ENCODE results near the gene CHST8.

CHST8 gene

DNA sequence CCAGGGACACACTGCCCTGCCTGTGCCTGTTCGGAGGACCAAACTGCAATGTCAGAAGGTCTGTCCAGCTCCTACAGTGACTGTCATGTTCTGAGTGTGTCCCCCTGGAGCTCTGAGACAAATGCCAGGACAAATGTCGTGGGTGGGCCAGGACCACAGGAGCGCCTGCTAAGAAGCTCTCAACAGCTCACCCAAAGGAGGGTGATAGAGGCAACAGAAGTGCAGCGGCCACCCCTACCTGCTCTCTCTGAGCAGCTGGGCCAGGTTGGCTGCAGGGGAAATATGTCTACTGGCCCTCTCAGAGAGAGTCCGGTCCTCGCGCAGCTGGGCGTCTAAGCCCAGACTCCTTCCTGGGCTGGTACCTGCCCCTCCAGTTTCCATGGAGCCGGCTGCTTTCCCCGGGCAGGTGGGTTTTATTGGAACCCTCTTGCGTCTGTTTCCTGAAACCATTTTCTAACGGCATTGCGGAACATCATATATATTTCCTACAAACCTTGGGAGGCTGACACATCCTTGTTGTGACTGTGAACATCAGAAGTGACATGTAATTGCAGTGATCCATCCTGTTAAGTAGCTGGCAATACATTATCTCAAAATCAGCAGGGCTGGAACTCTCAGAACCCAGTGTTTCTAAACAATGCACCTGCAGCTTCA lies 78.1 kb downstream of the CHST8 start:
- TF ChIP-seq, protein P1, sequence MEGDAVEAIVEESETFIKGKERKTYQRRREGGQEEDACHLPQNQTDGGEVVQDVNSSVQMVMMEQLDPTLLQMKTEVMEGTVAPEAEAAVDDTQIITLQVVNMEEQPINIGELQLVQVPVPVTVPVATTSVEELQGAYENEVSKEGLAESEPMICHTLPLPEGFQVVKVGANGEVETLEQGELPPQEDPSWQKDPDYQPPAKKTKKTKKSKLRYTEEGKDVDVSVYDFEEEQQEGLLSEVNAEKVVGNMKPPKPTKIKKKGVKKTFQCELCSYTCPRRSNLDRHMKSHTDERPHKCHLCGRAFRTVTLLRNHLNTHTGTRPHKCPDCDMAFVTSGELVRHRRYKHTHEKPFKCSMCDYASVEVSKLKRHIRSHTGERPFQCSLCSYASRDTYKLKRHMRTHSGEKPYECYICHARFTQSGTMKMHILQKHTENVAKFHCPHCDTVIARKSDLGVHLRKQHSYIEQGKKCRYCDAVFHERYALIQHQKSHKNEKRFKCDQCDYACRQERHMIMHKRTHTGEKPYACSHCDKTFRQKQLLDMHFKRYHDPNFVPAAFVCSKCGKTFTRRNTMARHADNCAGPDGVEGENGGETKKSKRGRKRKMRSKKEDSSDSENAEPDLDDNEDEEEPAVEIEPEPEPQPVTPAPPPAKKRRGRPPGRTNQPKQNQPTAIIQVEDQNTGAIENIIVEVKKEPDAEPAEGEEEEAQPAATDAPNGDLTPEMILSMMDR (conservative IDR thresholded peaks at IDR 0.05; ENCODE audit: low read length) = no peak
- DNase-seq (ENCODE audit: low read depth) = no peak
- no peak overlapping the region for H3K4me3 ChIP-seq (ENCODE audit: low read length)

DNA sequence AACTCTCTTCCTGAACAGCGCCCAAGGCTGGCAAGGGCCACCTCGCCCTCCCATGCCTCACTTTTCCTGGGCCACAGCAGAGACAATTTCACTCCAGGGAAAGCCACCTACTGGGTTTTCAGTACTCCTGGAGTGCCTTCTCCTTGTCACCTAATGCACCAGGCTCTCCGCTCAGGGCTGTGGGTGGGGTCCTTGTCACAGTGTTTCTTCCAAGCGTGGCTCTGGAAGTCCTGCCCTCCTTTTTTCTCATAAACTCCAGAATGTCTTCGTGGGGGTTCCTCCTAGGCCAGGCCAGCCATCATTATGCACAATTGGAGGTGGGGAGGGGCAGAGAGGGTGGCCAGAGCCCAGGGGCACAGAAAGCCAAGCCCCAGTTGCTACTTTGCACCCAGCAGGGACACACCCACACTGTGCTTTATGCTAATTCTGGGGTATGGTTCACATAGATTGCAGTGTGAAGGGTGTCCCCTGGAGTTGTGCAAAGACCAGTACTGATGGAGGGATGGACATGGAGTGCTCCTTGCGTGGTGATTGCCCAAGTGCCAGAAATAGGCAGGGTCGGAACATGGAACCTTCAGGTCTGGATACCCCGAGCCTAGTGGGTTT lies 78.8 kb downstream of the CHST8 start:
- TF ChIP-seq, protein P1 (conservative IDR thresholded peaks at IDR 0.05; ENCODE audit: low read length) = no peak
- no peak for DNase-seq (ENCODE audit: low read depth)
- H3K4me3 ChIP-seq (ENCODE audit: low read length) = no peak overlapping the region

DNA sequence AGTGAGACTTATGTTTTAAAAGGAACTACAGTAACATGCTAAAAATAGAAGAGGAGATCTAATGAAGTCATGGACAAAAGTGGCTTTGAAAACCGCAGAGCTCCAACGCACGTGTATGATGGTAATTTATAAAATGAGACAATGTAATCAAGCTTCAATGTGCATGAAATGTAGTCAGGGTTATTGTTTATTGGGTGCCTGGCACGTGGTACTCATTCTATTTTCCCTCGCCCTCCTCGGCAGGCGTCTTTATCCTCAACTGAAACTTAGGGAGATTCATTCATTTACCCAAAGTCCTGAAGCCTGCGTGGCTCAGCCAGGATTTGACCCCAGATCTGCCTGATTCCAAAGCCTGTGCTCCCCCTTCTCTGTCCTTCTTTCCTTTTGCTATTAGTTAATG lies 79.8 kb downstream of the CHST8 start:
- TF ChIP-seq, protein P1 (conservative IDR thresholded peaks at IDR 0.05; ENCODE audit: low read length) = no peak
- no peak overlapping the region for H3K4me3 ChIP-seq (ENCODE audit: low read length)
- DNase-seq (ENCODE audit: low read depth) = no peak

DNA sequence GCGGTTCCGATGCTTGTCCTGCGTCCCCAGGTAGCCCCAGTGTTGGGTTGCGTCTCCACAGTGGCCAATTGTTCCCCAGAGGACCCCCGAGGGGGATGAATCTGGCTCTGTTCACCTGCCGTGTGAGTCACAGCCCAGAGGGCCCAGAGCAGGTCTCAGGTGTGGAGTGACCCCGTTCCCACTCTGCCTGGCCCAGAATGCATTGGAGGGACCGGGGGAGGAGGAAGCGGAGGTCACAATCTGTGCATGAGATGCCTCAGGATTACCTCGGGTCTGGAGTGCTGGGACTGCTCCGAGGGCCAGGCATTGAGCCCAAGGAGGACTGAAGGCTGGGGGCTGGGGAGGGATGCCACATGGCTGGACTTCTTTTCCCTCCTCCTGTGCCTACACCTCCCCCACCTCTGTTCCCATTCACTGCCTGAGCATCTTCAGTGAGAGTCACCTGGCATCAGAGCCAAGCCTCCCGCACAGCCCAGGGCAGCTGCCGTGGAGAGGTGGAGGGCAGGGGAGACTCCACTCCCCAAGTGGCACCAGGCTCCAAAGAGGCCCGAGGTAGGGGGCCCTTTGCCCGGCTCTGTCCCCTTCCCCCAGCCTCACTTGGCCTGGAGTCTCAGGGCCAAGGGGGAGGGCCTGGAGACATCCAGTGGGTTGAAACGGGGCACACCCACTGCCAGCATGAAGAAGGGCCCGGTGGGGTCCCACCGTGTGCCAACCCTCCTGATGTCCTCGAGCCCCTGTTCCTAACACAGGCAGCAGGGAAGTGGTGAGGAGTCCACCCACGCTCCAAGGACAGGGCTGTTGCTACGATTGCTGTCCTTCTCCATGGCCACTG lies 81.1 kb downstream of the CHST8 start:
- TF ChIP-seq, protein P1 (conservative IDR thresholded peaks at IDR 0.05; ENCODE audit: low read length) = no peak
- no peak for DNase-seq (ENCODE audit: low read depth)
- no peak overlapping the region for H3K4me3 ChIP-seq (ENCODE audit: low read length)

DNA sequence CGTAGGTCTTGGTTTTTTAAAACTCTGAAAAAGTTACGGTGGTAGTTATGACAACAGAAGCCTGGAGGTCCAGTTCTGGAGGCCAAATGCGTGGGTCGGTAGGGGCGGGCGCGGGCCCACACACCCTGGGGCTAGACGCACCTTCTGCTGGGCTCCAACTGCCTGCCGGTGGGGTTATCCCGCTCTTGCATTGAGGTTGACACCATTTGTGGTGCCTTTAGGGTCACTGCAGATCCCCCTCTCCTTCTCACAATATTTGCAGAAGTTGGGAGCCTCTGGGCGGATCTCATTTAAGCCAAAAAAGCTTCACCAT lies 81.6 kb downstream of the CHST8 start:
- no peak overlapping the region for H3K4me3 ChIP-seq (ENCODE audit: low read length)
- TF ChIP-seq, protein P1 (conservative IDR thresholded peaks at IDR 0.05; ENCODE audit: low read length) = no peak
- DNase-seq (ENCODE audit: low read depth) = no peak

DNA sequence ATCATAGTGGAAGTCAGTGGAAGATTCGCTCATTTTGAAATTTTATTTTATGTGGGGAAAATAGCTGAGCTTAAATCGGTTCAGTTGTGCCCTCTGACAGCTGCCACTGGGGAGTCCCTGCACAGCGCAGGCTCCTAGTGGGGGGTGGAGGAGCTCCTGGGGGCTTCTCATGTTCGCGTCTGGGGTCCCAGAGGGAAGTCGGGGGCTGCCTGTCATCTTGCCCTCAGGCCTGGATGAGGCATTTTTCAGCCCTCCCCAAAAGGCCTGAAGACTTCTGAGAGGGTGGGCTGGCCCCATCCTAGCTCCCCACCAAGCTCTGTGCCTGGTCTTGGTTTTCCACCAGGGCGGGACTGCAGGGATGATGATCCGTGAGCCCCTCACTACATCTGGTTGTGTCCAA lies 82.1 kb downstream of the CHST8 start:
- no peak overlapping the region for H3K4me3 ChIP-seq (ENCODE audit: low read length)
- DNase-seq (ENCODE audit: low read depth) = no peak
- TF ChIP-seq, protein P1 (conservative IDR thresholded peaks at IDR 0.05; ENCODE audit: low read length) = no peak

DNA sequence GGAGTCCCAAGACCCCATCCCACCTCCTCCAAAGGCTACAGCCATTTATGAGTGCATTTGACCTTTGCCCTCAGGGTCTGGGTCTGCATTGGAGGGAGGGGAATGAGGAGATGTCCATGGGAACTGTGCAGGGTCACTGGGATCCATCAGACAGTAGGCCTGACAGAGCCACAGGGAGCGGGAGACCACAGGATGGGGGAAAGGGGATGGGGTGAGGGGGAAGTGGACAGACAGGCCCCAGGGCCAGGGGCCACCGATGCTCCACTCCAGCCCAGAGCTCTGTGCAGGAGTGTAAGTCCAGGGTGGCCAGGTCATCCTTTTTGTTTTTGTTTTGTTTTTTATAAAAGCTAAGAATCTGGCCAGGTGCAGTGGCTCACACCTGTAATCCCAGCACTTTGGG lies 82.5 kb downstream of the CHST8 start:
- TF ChIP-seq, protein P1 (conservative IDR thresholded peaks at IDR 0.05; ENCODE audit: low read length) = no peak
- no peak for DNase-seq (ENCODE audit: low read depth)
- no peak overlapping the region for H3K4me3 ChIP-seq (ENCODE audit: low read length)
